Naive thymus-derived CD4-positive, alpha-beta T cell (primary cell): ENCODE results near the gene TMEM213. TPM values are rescaled to one million over a fixed set of nuclear protein-coding genes. Genes with fewer than 3 reads are reported as not detected.

Source experiments
- ATAC-seq: fragments of 150-1000 bp; cut with Tn5 transposase; 2 replicates; pipeline ENCODE4 v1.10.0; 2021; ENCODE audit warnings: mild to moderate bottlenecking, moderate library complexity
- CTCF ChIA-PET: fragments of 350-600 bp; sonication (Branson Sonifier 250); formaldehyde crosslinking; loops from one replicate; lab custom pipeline; 2021; ENCODE audit warnings: antibody characterized with exemption; lab: Charles Lee
- POLR2A ChIA-PET: fragments of 350-600 bp; sonication (Branson Sonifier 250); formaldehyde crosslinking; loops from one replicate; lab custom pipeline; 2021; ENCODE audit warnings: antibody characterized with exemption, inconsistent platforms; lab: Charles Lee
- DNase-seq, 9 donors: peaks; one replicate each; pipeline versions ENCODE4 v3.0.0 to v3.0.0-alpha.2; 2020 to 2022; ENCODE audit warnings: mixed read lengths in 1 of 9
- H3K27ac ChIP-seq: one replicate; pipeline ENCODE4 v1.7.0; 2013; ENCODE audit warnings: mild to moderate bottlenecking, low read depth, low read length, moderate library complexity
- H3K27me3 ChIP-seq, 2 donors: one replicate each; pipeline ENCODE4 v1.7.0; 2013; ENCODE audit warnings: low read length in 2 of 2, mild to moderate bottlenecking in 2 of 2, moderate library complexity in 2 of 2; ENCODE audit not compliant: control insufficient read depth in 2 of 2, insufficient read depth in 2 of 2
- H3K36me3 ChIP-seq, 3 experiments: 1 replicate in 2 of 3; 2 replicates in 1 of 3; pipeline ENCODE4 v1.7.0; 2013; ENCODE audit warnings: low read length in 3 of 3, mild to moderate bottlenecking in 3 of 3, moderate library complexity in 1 of 3; ENCODE audit not compliant: insufficient read depth in 3 of 3, control insufficient read depth in 2 of 3
- H3K4me1 ChIP-seq, 2 donors: one replicate each; pipeline ENCODE4 v1.7.0; 2013; ENCODE audit warnings: low read length in 2 of 2, mild to moderate bottlenecking in 2 of 2, moderate library complexity in 1 of 2; ENCODE audit not compliant: control insufficient read depth in 2 of 2, insufficient read depth in 2 of 2
- H3K4me3 ChIP-seq: 2 replicates; pipeline ENCODE4 v1.7.0; 2013; ENCODE audit warnings: mild to moderate bottlenecking, low read length
- H3K9me3 ChIP-seq, 3 experiments: 1 replicate in 2 of 3; 2 replicates in 1 of 3; pipeline ENCODE4 v1.7.0; 2013; ENCODE audit warnings: low read length in 3 of 3; ENCODE audit not compliant: control insufficient read depth in 2 of 3
- H3K27ac Mint-ChIP-seq, 9 donors: one replicate each; pipeline ENCODE4 v1.8.0; 2020 to 2022; ENCODE audit warnings: mixed read lengths in 9 of 9, mild to moderate bottlenecking in 8 of 9, moderate library complexity in 5 of 9, inconsistent platforms in 2 of 9
- H3K27me3 Mint-ChIP-seq, 5 donors: one replicate each; pipeline ENCODE4 v1.8.0; 2021 to 2022; ENCODE audit warnings: mixed read lengths in 5 of 5, mild to moderate bottlenecking in 1 of 5
- H3K36me3 Mint-ChIP-seq, 5 donors: one replicate each; pipeline ENCODE4 v1.8.0; 2020 to 2022; ENCODE audit warnings: mixed read lengths in 5 of 5, mild to moderate bottlenecking in 3 of 5, inconsistent platforms in 1 of 5
- H3K4me1 Mint-ChIP-seq, 7 donors: one replicate each; pipeline ENCODE4 v1.8.0; 2020 to 2022; ENCODE audit warnings: mixed read lengths in 7 of 7, mild to moderate bottlenecking in 3 of 7, inconsistent platforms in 1 of 7
- H3K4me3 Mint-ChIP-seq, 10 donors: one replicate each; pipeline ENCODE4 v1.8.0; 2020 to 2022; ENCODE audit warnings: mild to moderate bottlenecking in 10 of 10, mixed read lengths in 10 of 10, moderate library complexity in 6 of 10, inconsistent platforms in 2 of 10
- H3K9me3 Mint-ChIP-seq, 11 donors: one replicate each; pipeline ENCODE4 v1.8.0; 2020 to 2022; ENCODE audit warnings: mixed read lengths in 11 of 11, mild to moderate bottlenecking in 4 of 11, inconsistent platforms in 1 of 11, moderate library complexity in 1 of 11
- intact Hi-C, 2 donors: fragments of 100-400 bp; cut with micrococcal nuclease; formaldehyde crosslinking; loops; one replicate each; pipeline ENCODE4 v1.15.1; 2023
- polyA plus RNA-seq, 2 donors: library from polyadenylated mRNA; unstranded; fragments of 300-500 nt; fragmentation: Illumina TruSeq; gene quantifications; one replicate each; pipeline ENCODE4 v1.2.3, GENCODE V29; 2021
- total RNA-seq, 6 experiments: library from RNA in 5 of 6; stranded (reverse) in 5 of 6; gene quantifications; 1 replicate in 5 of 6; 2 replicates in 1 of 6; pipeline ENCODE4 v1.2.3 and lab custom pipeline; 2021 to 2026

Gene TMEM213
- total and polyA plus RNA-seq, 7 experiments from 2014 or later = 1.3 TPM; not detected in 6

- Mint-ChIP-seq H3K9me3 (peaks cover 0 to 3% (median 0%) of the 10 kb centered on the region in 11 donors), H3K4me3 (no peak overlapping the region), H3K27me3 (no peaks in the 10 kb centered on the region), H3K4me1 (peaks cover 13 to 46% (median 31%) of the 10 kb centered on the region in 7 donors), H3K36me3 (peaks cover 0 to 2% (median 0%) of the 10 kb centered on the region in 5 donors), H3K27ac (peak overlapping the region in 5 of 9 donors; percentile 37 to 69 (median 59))
- DNase-seq (no peak), ATAC-seq (no peak)
- CTCF ChIA-PET = interaction anchor here (0.5 to 1.7 kb wide), 2 partner anchors 18 to 130 kb away, joined by 3 to 10 read pairs; no protein-coding TSS in a partner anchor
- H3K4me3 ChIP-seq = no peak overlapping the region
- no peak overlapping the region for H3K27ac ChIP-seq
- H3K27me3 ChIP-seq = no peaks in the 10 kb centered on the region
- H3K9me3 ChIP-seq = no peaks in the 10 kb centered on the region
- POLR2A ChIA-PET = interaction anchor here (0.9 kb wide), 1 partner anchor 9 kb away, joined by 3 read pairs; no protein-coding TSS in a partner anchor
- intact Hi-C loops = loop anchor here in 1 of 2 donors (10.0 kb wide), 3 partner anchors 132 to 378 kb away; a partner anchor contains a TSS
- H3K36me3 ChIP-seq = no peaks in the 10 kb centered on the region
- H3K4me1 ChIP-seq = peaks cover 19% of the 10 kb centered on the region in 2 donors
These were observed 41.1 kb upstream of the TMEM213 start for GRCh38 chr7:138756591-138757242.

GRCh38 chr7:138768241-138768640 lies 29.6 kb upstream of the TMEM213 start:
- intact Hi-C loops = no loop called here
- no peaks in the 10 kb centered on the region for H3K9me3 ChIP-seq
- Mint-ChIP-seq H3K36me3 (no peaks in the 10 kb centered on the region), H3K4me1 (peaks cover 0 to 7% (median 0%) of the 10 kb centered on the region in 7 donors), H3K9me3 (peaks cover 0 to 3% (median 0%) of the 10 kb centered on the region in 11 donors), H3K27me3 (peaks cover 0 to 9% (median 0%) of the 10 kb centered on the region in 5 donors), H3K27ac (peak overlapping the region in 1 of 9 donors; percentile 36), H3K4me3 (no peak overlapping the region)
- DNase-seq (no peak), ATAC-seq (no peak)
- H3K36me3 ChIP-seq = no peaks in the 10 kb centered on the region
- no peaks in the 10 kb centered on the region for H3K4me1 ChIP-seq
- H3K27me3 ChIP-seq = no peaks in the 10 kb centered on the region
- no peak overlapping the region for H3K27ac ChIP-seq
- H3K4me3 ChIP-seq = no peak overlapping the region
- POLR2A ChIA-PET = no interaction called here
- CTCF ChIA-PET = interaction anchor here (2.1 kb wide), 1 partner anchor 30 kb away, joined by 5 read pairs; no protein-coding TSS in a partner anchor

- H3K27ac Mint-ChIP-seq = no peak overlapping the region
- intact Hi-C loops = no loop called here
- ChIA-PET CTCF (no interaction called here), POLR2A (no interaction called here)
- DNase-seq (no peak), ATAC-seq (no peak)
- H3K4me3 Mint-ChIP-seq = no peak overlapping the region
- H3K36me3 ChIP-seq = no peaks in the 10 kb centered on the region
- no peaks in the 10 kb centered on the region for H3K4me1 ChIP-seq
- no peak overlapping the region for H3K4me3 ChIP-seq
- no peak overlapping the region for H3K27ac ChIP-seq
- peaks cover 0 to 9% (median 0%) of the 10 kb centered on the region in 5 donors for H3K27me3 Mint-ChIP-seq
- peaks cover 0 to 7% (median 0%) of the 10 kb centered on the region in 7 donors for H3K4me1 Mint-ChIP-seq
- H3K9me3 ChIP-seq = no peaks in the 10 kb centered on the region
- H3K27me3 ChIP-seq = no peaks in the 10 kb centered on the region
- H3K36me3 Mint-ChIP-seq = no peaks in the 10 kb centered on the region
- H3K9me3 Mint-ChIP-seq = no peaks in the 10 kb centered on the region
These were observed 26.9 kb upstream of the TMEM213 start for GRCh38 chr7:138770904-138771303.

- intact Hi-C loops = no loop called here
- H3K4me1 Mint-ChIP-seq = peaks cover 0 to 7% (median 0%) of the 10 kb centered on the region in 7 donors
- Histone ChIP-seq H3K27me3 (no peaks in the 10 kb centered on the region), H3K27ac (no peak overlapping the region), H3K4me3 (no peak overlapping the region), H3K36me3 (no peaks in the 10 kb centered on the region), H3K9me3 (no peaks in the 10 kb centered on the region), H3K4me1 (no peaks in the 10 kb centered on the region)
- no peak overlapping the region for H3K4me3 Mint-ChIP-seq
- ATAC-seq = no peak
- no peaks in the 10 kb centered on the region for H3K36me3 Mint-ChIP-seq
- H3K27ac Mint-ChIP-seq = peak overlapping the region in 1 of 9 donors; percentile 90
- ChIA-PET POLR2A (no interaction called here), CTCF (no interaction called here)
- H3K9me3 Mint-ChIP-seq = no peaks in the 10 kb centered on the region
- no peak for DNase-seq
- peaks cover 0 to 5% (median 0%) of the 10 kb centered on the region in 5 donors for H3K27me3 Mint-ChIP-seq
These were observed 24.6 kb upstream of the TMEM213 start for GRCh38 chr7:138773176-138773575.

- H3K27ac Mint-ChIP-seq = no peak overlapping the region
- CTCF ChIA-PET = no interaction called here
These were observed 24.0 kb upstream of the TMEM213 start for GRCh38 chr7:138773817-138774216.

GRCh38 chr7:138776166-138776833 lies 21.5 kb upstream of the TMEM213 start:
- Mint-ChIP-seq H3K4me1 (peaks cover 0 to 2% (median 0%) of the 10 kb centered on the region in 7 donors), H3K27ac (no peak overlapping the region)
- CTCF ChIA-PET = no interaction called here

More at GRCh38 chr7:138773817-138774216, 24.0 kb upstream of the TMEM213 start:
- intact Hi-C loops = no loop called here
- Mint-ChIP-seq H3K36me3 (no peaks in the 10 kb centered on the region), H3K9me3 (no peaks in the 10 kb centered on the region), H3K4me1 (peaks cover 0 to 7% (median 0%) of the 10 kb centered on the region in 7 donors), H3K4me3 (no peak overlapping the region), H3K27me3 (peaks cover 0 to 5% (median 0%) of the 10 kb centered on the region in 5 donors)
- DNase-seq (no peak), ATAC-seq (no peak)
- Histone ChIP-seq H3K27me3 (no peaks in the 10 kb centered on the region), H3K27ac (no peak overlapping the region), H3K4me3 (no peak overlapping the region), H3K9me3 (no peaks in the 10 kb centered on the region), H3K4me1 (no peaks in the 10 kb centered on the region), H3K36me3 (no peaks in the 10 kb centered on the region)
- POLR2A ChIA-PET = no interaction called here

More at GRCh38 chr7:138776166-138776833, 21.5 kb upstream of the TMEM213 start:
- no peak overlapping the region for H3K4me3 ChIP-seq
- peaks cover 0 to 5% (median 0%) of the 10 kb centered on the region in 5 donors for H3K27me3 Mint-ChIP-seq
- peaks cover 0 to 3% (median 0%) of the 10 kb centered on the region in 3 experiments for H3K9me3 ChIP-seq
- intact Hi-C loops = no loop called here
- POLR2A ChIA-PET = no interaction called here
- H3K9me3 Mint-ChIP-seq = peaks cover 0 to 11% (median 0%) of the 10 kb centered on the region in 11 donors
- no peaks in the 10 kb centered on the region for H3K27me3 ChIP-seq
- ATAC-seq (no peak), DNase-seq (no peak)
- H3K4me3 Mint-ChIP-seq = no peak overlapping the region
- no peak overlapping the region for H3K27ac ChIP-seq
- H3K4me1 ChIP-seq = no peaks in the 10 kb centered on the region
- no peaks in the 10 kb centered on the region for H3K36me3 ChIP-seq
- H3K36me3 Mint-ChIP-seq = peaks cover 0 to 4% (median 0%) of the 10 kb centered on the region in 5 donors
